ENCODE data around the gene HDAC11. TPM values are rescaled to one million over a fixed set of nuclear protein-coding genes. Genes with fewer than 3 reads are reported as not detected.

Gene HDAC11
- total and polyA plus RNA-seq, 10 donors, result 2.5 to 11.2 (median 6.3) TPM

GRCh38 chr3:13461169-13462124 is 18.7 kb upstream of the HDAC11 start:
- H3K27me3 ChIP-seq (replicated peaks in 1 of 7), result peaks cover 0 to 16% (median 0%) of the 10 kb centered on the region in 7 donors
- no peaks in the 10 kb centered on the region for H3K9me3 ChIP-seq
- DNase-seq, result peak; percentile 90
- H3K4me1 ChIP-seq, result no peaks in the 10 kb centered on the region
- no peaks in the 10 kb centered on the region for H3K36me3 ChIP-seq
- 39 to 57% (median 43%) methylated on average over 9 to 14 of the region's 14 CpGs for WGBS, 5 donors
- H3K4me3 ChIP-seq, result no peak overlapping the region
- intact Hi-C loops (cut with DNase I; ENCODE audit: low total_unique reads), result no loop called here
- H3K27ac ChIP-seq, result no peak overlapping the region
- TF ChIP-seq POLR2A (IDR thresholded peaks at IDR 0.05) (no peak), CTCF (IDR thresholded peaks at IDR 0.05 in 8 of 11, conservative IDR thresholded peaks at IDR 0.05 in 3 of 11) (peak; percentile 36 to 80 (median 63))

GRCh38 chr3:13462125-13462629 is 17.9 kb upstream of the HDAC11 start:
- 79 to 95% (median 88%) methylated on average over 8 of the region's 8 CpGs for WGBS, 5 donors
- peaks cover 0 to 16% (median 0%) of the 10 kb centered on the region in 7 donors for H3K27me3 ChIP-seq (replicated peaks in 1 of 7)
- H3K36me3 ChIP-seq, result no peaks in the 10 kb centered on the region
- TF ChIP-seq POLR2AphosphoS5 (IDR thresholded peaks at IDR 0.05) (no peak), POLR2A (IDR thresholded peaks at IDR 0.05) (no peak), CTCF (IDR thresholded peaks at IDR 0.05 in 8 of 11, conservative IDR thresholded peaks at IDR 0.05 in 3 of 11) (no peak)
- intact Hi-C loops (cut with DNase I; ENCODE audit: low total_unique reads), result no loop called here
- no peak overlapping the region for H3K4me3 ChIP-seq
- no peak for DNase-seq
- no peak overlapping the region for H3K27ac ChIP-seq
- H3K9me3 ChIP-seq, result no peaks in the 10 kb centered on the region
- no peaks in the 10 kb centered on the region for H3K4me1 ChIP-seq

- 58 to 78% (median 71%) methylated on average over 5 of the region's 5 CpGs for WGBS, 5 donors
Observed at GRCh38 chr3:13462822-13463221, 17.3 kb upstream of the HDAC11 start.

More at GRCh38 chr3:13462822-13463221, 17.3 kb upstream of the HDAC11 start:
- intact Hi-C loops (cut with DNase I; ENCODE audit: low total_unique reads), result no loop called here
- Histone ChIP-seq H3K36me3 (no peaks in the 10 kb centered on the region), H3K27ac (no peak overlapping the region), H3K27me3 (replicated peaks in 1 of 7) (peaks cover 0 to 16% (median 0%) of the 10 kb centered on the region in 7 donors), H3K9me3 (no peaks in the 10 kb centered on the region), H3K4me1 (no peaks in the 10 kb centered on the region), H3K4me3 (no peak overlapping the region)
- TF ChIP-seq POLR2A (IDR thresholded peaks at IDR 0.05), result no peak
- no peak for TF ChIP-seq CTCF (IDR thresholded peaks at IDR 0.05 in 8 of 11, conservative IDR thresholded peaks at IDR 0.05 in 3 of 11)
- peak; percentile 21 for DNase-seq
